COLO668 (cell line): ENCODE data around the gene RIMBP2.

Source experiments
- DNase-seq: peaks from one replicate; lab custom pipeline; 2025; ENCODE audit not compliant: unreplicated experiment; lab: John Stamatoyannopoulos, UW

Gene RIMBP2

DNA sequence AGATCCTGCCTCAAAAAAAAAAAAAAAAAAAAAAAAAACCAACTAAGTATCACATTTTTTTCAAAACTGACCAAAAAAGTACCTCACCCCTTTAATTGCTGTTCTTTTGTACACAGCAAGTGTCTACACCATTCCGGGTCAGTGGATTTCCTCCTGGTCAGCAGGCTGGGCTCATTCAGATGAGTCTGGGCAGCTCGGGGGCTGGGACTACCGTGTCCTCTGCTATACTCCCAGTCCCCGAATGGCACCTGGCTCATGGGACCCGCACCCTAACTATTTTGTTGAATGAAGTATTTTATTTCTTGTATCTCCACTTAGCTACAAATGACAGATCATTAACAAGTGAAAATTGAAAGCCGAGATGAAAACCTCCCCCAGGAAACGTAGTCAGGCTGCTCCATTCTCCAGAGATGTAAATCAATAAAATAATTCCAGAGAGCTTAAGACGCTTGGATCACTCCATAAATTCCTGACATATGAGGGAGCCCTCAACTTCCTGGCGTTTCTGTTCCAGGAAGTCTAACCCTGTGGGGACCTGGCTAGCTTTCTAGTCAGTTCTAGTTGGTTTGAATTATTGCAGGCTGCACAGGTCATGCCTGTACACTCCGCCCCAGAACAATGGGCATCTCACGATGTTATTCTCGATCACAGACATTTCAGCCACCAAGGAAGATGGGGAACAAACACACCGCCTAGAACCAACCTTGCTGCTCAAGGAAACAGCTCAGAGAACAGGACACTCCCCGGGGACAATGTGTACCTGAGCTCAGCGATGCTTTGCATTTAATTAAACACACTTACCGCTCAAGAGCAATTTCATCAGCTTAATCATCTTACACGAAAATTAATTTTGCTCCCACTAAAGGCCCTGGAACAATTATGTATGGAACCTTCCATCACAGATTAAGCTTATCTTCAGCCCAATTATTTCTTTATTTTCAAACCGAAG lies 76.3 kb downstream of the RIMBP2 start:
- DNase-seq: no peak

DNA sequence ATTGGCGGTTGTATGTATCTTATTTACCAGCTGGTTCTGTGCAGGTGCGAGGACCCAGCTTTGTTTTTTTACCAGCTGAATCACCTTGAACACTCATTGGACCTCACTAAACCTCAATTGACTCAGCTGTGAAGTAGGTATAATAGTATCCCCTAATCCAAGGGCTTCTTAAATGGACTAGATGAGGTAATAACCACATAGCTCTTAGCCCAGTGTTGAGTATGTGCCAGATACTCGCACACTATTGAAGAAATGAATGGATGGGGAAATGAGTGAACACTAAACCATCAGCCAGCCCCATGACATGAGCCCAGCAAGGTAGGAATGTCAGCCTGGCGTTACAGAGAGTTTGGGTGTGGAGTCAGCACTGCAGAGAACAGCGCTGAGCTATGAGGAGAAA lies 79.7 kb downstream of the RIMBP2 start:
- DNase-seq: no peak

DNA sequence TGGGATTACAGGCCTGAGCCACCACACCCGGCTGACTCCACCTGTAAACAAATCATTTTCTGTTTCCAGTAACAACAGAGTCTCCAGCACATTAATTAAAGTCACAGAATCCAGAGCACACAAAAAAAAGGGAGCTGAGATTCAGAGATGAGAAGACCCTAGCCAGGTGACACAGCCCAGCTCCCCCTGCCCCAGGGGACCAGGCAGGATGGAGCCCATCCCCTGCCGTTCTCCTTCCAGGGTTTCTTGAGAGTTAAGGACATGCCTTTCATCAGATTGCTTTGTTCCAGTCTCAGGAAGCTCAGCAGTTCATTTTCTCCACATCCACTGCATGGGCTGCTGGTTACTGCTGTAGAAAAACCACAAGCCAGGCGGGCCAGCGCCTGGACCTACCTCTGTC lies 81.2 kb downstream of the RIMBP2 start:
- peak; percentile 54 for DNase-seq

DNA sequence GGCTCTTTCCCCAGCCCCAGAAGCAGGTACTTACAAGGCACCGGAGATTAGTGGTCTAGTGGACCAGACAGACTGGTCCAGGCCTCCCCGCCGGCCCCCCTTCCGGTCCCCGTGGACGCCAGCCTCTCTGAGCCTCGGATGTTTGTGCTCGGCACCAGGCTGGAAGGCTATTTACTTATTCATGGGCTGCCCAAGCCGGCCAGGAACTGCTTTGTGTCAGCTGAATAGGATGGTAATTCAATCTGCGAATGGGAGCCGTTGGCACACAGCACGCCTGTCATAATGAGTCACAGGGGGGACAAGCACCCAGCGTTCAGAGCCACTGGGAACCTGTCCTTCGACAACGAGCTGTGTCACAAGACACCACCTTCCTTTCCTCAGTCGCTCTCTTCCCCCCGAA lies 82.3 kb downstream of the RIMBP2 start:
- peak; percentile 92 for DNase-seq

DNA sequence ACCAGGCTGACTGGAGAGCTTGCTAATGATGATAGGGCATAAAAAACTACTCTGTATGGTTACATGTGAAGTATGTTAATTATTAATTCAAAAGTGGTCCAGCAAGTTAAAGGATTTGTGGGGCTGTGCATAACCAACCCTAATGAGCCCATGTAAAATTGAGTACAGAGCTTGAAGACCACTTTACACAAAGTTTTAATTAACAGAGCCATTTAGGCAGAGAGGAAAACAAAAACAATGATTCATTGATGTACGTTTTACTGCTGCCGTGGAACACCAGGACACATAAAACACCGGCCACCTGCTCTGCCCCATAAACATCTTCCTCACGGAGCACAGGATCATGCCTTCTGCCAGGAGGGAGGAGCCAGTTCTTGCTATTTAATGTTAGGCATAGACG lies 83.5 kb downstream of the RIMBP2 start:
- DNase-seq: peak; percentile 47

DNA sequence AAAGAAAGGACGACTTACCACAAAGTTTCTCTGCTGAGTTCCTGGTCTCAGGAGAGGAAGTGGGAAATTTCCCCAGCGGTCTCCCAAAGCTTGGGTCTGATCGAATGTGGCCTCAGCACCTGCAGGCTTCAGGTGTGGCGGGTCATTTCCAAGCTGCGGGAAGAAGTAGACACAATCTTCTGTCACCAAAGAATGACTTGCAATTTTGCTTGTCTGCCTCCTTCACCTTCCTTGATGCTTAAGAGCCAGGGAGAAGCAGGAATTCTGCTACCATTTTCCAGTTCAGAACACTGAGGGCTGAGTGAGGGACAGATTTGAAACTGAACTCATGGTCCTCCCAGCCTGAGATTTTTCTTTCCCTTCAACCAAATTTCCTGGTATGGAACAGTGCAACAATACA lies 87.8 kb downstream of the RIMBP2 start:
- DNase-seq: no peak

DNA sequence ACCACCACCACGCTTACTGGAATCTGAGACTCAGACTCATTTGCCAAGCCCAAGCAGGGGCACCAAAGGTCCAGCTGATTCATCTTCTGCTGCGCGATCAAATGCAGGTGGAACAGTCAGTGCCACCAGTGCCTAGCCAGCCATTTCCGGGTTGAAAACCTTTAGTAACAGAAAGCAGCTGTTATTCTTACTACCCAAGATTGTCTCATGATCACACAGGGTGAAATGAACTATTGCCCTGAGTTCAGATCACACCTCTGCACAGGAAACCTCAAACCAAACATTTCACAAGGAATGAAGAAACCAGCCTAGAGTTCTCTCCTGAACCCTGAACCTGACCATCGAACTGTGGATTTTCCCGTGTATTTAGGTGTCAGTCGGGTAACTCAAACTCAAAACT lies 88.9 kb downstream of the RIMBP2 start:
- no peak for DNase-seq

DNA sequence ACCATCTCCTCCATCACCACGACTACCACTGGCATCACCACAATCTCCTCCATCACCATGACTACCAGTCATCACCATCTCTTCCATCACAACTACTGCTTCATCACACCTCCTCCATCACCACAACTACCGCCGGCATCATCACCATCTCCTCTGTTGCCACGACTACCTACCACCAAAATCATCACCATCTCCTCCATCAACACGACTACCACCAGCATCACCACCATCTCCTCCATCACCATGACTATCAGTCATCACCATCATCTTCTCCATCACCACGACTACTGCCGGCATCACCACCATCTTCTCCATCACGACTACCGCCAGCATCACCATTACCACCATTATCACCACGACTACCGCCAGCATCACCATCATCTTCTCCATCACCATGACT lies 89.5 kb downstream of the RIMBP2 start:
- DNase-seq: no peak

DNA sequence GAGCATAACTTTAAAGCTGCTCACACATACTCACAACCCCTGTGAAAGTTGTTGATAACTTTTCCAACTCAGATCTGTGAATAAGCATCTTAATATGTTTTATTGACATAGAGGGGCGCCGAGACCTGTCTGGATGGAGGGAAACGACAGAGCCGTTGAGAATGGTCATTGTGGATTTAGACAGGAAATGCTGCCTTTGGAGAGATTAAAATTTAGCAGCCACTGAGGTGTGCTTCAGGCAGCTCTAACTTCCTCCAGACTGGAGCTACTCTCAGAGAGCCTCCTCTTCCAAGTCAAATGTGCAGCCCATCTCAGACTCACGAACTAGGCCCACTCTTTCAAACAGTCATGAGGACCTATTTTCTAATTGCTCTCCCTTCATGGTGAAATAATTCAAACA lies 90.9 kb downstream of the RIMBP2 start:
- DNase-seq: no peak

DNA sequence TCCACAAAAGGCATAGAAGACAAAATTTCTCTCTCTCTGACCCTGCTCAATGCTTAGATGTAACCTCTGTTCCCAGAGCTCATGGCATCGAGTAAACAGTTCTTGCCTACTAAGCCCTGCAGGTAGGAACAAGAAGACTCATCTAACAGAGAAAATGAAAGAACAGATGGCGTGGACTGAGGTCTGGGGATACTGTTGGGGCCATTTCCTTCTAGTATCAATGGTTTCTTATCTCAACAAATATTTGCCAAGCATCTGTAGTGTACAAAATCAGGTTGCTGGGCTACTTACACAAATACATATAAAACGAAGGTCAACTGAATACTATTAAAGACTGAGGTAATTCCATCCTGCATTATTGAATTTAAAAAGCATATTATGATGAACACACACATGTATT lies 93.3 kb downstream of the RIMBP2 start:
- peak; percentile 11 for DNase-seq

DNA sequence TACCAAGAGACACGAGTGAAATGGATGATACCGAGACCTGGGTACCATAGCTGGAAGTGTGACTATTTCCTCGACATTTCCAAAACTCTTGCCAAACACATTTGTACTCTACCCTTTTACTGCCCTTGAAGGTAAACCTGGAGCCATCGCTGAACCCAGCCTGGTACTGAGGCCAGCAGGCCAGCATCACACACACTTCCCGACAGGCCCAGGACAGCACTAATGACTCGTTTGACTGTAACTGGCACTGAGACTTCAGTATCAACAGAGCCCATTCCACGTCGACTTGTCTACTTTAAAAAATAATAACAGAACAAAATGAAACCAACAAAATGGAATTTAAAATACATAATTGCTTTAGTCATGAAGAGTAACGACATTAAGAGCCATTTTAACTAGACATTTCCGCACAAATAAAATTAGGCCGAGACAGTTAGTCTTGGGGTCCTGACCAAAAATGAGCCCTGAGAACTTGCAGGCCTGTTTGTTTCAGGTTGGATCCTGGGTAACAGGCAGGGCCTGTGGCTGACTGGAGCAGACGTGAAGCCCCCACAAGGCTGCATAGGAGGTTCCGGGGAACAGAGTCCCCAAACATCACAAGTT lies 94.3 kb downstream of the RIMBP2 start:
- no peak for DNase-seq

DNA sequence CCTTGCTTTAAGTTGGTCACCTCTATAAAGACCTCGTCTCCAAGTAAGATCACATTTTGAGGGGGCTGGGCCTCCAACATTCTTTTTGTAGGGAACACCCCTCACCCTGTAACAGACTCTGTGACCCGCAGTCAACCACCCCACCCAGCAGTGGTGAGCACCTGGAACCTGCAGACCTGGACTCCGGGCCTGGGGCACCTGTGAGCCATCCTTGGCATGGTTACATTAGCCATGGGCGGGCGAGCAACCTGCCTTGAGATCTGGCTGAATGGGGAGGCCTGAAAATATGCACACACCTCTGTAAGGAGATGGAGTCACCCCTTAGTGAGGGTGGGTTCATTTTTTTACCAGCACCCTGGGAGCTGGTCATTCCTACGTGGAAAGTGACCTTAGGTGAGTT lies 95.3 kb downstream of the RIMBP2 start:
- DNase-seq: no peak

DNA sequence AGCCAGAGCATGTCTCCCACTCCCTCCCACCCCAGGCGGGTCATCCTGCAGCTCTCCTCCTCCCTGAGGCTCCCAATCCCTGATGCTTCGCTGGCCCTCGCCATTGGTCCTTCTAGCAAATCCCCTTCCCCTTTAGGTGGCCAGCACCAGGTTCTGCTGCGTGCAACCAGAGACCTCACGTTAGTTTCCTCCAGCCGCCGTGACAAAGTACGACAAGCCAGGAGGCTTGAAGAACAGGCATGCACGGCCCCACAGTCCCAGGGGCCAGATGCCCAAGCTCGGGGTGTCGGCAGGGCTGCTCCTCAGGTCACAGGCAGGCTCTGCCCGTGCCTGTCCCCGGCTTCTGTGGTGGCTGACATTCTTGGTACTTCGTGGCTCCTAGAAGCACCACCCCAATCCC lies 95.8 kb downstream of the RIMBP2 start:
- no peak for DNase-seq

DNA sequence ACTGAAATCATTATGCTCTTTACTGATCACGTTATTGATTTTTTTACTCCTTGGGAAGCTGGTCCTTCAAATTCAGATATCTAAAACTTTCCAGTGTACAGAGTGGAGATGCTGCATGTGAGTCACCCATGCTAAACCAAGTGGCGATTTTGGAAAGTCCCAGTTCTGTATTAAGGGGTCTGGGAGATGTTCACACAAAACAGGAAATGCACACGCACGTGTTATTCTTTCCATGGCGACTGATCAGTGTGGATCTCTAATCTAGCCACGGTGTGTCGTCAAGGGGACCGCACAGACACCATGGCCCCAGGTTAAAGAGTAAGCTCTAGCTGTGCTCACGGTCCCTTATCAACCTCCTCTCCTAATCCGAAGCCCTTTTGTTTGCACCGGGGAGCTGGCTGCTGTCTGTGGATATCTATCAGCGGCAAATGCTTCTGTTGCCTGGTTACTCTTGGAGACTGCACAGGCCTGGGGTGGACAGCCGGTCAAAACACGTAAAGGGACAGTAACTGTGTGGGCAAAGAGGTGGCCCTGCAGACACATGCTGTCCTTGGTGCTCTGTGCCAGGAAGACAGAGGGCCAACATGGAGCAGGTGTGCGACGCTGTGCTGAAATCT lies 96.6 kb downstream of the RIMBP2 start:
- peak; percentile 15 for DNase-seq

DNA sequence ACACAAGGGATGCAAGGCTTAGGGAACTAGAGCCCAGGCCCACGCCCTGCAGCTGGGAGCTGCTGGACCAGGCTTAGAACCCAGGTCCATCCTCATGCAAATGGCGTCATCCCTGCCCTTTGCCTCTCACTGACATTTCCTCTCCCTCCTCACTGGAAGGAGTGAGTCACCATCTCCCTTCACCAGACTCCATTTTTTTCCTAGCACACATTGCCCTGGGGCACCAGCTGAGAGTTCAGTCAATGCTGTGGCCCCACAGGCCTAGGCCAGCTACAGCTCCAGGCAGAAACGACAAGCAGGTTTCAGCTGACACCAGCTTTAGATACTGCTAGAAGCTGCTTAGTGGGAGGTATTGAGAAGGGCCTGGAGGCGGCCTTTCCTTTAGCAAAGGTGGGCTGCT lies 98.9 kb downstream of the RIMBP2 start:
- peak; percentile 13 for DNase-seq

DNA sequence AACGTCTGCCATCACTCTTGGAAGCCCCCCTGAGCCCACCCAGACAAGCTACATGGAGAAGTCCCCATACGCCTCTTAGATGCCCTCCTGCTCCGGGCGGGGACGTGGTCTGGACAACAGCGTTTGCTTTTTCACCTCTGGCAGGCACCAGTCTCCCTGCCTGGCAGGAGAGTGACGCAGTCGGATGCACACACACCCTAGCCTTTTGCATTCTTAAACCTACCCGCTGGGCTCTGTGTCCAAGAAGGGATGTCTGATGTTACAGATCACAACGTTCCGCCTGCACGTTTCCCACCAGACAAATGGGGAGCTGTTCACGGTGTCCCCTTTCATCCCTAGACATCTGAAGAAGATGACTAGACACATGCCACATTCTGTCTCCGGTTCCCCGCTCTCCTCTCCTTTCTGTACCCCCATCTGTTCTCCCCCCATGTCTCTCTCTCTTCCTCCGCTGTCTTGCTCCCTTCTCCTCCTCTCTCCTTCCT lies 100.2 kb downstream of the RIMBP2 start:
- no peak for DNase-seq

DNA sequence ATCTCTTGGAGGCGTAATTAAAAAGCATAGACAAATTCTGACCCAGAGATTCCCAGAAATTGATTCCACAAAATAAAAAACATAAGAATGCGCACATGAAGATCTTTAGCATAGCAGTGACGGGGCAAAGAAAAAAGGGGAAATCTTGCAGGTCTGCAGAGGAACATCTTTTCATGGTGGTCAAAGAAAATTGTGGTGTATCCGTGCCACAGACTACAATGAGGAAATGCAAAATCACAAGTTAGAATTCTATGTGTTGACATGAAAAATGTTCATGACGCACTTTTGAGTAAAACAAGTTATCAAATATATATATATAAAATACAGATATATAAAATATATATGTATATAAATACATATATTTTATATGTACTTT lies 101.6 kb downstream of the RIMBP2 start:
- no peak for DNase-seq

DNA sequence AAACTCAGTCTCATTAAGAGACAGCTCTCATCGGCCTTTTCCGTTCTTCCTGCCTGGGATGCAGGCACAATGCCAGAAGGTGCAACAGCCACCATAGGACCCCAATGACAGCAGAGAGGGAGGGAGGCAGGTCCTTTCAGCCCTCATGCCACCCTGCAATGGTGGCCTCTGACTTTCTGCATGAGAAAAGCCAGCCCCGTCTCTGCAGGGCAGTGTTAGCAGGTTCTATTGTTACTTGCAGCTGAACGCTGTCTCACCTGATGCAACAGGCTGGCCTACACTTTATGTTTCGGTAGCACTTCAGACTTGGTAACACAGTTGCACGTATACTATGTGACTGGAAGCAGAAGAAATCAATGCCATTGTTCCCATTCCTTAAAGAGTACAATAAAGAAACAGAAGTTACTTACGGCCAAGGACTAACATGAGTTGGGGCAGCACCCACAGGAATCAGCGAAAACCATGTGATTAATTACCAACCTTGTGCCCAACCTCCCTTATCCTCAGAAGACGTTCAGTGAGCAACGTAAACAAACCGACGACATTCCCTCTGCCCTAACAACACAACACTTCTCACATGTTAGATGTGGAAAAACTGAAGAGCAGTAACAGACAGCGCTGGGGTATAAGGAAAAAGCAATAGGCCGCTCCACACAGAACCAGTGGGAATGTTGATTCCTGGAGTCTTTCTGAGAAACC lies 102.1 kb downstream of the RIMBP2 start:
- DNase-seq: no peak

DNA sequence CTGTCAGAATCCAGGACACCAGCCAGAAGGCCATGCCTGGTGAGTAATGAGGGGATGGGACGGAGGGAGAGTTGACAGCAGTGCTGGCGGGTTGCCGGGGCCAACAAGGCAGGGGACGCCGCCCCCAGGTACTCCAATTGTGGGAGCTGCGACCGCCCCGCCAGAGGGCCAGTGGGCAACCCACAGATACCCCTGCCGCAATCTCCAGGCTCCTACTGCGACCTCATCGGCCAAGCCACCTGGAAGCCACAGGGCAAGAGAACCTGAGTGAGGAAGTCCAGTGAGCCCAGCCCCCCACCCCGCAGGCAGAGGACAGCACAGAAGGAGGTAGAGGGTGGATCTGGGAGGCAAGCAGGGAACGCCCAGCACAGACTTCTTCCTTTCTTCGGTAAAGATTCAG lies 103.0 kb downstream of the RIMBP2 start:
- DNase-seq: no peak

DNA sequence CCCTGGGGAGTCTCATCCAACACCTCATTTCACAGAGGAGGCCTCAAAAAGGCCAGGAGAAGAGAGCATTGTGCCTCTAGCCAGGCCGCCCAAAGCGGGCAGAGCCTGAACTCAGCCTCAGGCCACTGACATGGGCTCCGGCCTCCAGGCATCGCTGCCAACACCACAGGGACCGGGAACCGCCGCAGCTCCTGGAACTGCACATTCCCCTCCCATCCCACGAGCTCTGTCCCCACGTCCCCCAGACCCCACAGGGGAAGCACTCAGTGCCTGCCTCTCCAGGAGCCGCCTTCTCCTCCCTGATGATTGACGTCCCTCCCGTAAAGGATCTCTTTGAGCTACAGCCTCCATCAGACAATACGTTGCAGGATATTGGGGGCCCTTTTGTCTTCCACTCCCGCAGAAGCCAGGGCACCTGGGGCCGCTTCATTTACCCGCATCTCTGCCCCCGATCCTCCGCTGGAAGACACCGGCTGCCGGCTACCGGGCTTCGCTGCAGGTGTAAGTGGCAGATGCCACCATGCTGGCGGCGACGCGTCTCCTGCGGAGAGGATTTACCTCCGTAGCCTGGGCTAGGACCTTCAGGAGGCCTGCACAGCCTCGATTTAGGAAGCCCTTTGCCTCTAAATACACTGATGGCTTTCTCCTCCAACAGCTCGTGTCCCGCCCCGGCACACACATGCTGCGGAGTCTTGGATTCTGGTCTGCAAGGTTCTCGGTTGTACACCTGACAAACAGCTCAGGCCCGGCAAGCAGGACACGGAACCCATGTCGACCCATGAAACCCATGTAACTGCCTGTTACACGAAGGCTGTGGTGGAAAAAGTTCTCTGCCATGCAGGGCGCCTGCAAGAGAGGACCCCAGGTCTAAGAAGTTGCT lies 104.8 kb downstream of the RIMBP2 start:
- DNase-seq: no peak
